HPDE6-E6E7 (cell line): ENCODE results near the gene HLA-DQA1.
"Not testable (repeated sequence)": the region's sequence is repeated elsewhere in the genome, so short reads cannot be mapped to it uniquely, and the experiment has no call there.

Experiments
- DNase-seq: peaks from one replicate; pipeline ENCODE4 v3.0.0; 2011; ENCODE audit warnings: missing footprints; ENCODE audit errors: extremely low spot score

Gene HLA-DQA1

DNA sequence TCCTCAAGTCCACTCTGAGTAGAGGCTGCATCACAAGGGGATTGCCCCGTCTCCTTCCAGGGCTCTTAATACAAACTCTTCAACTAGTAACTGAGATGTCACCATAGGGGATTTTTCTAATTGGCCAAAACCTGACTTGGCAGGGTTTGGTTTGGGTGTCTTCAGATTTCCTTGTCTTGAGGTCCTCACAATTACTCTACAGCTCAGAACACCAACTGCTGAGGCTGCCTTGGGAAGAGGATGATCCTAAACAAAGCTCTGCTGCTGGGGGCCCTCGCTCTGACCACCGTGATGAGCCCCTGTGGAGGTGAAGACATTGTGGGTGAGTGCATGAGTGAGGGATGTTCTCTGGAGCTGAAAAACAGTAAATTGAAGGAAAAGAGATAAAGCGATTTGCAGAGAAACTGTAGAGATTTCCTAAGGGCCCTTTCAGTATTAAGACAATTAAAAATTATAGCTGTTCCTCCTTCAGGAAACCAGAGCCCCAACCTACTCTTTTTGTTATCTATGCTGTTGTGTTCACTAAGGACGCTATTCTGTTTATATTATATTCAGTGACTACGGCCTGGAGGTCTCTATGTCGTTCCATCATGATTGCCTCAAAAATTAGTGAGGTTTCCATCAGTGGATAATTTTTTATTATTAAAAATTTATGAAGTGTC, at the start of gene HLA-DQA1:
Gene HLA-DQA1, plus strand, starts transcription at position 188 of the 662 bp plus-strand sequence. Its CDS starts 53 bp downstream, at position 241.
- no peak for DNase-seq

GRCh38 chr6:32588156-32588555, 49.0 kb upstream of the HLA-DQA1 start:
- DNase-seq, result no peak

DNA sequence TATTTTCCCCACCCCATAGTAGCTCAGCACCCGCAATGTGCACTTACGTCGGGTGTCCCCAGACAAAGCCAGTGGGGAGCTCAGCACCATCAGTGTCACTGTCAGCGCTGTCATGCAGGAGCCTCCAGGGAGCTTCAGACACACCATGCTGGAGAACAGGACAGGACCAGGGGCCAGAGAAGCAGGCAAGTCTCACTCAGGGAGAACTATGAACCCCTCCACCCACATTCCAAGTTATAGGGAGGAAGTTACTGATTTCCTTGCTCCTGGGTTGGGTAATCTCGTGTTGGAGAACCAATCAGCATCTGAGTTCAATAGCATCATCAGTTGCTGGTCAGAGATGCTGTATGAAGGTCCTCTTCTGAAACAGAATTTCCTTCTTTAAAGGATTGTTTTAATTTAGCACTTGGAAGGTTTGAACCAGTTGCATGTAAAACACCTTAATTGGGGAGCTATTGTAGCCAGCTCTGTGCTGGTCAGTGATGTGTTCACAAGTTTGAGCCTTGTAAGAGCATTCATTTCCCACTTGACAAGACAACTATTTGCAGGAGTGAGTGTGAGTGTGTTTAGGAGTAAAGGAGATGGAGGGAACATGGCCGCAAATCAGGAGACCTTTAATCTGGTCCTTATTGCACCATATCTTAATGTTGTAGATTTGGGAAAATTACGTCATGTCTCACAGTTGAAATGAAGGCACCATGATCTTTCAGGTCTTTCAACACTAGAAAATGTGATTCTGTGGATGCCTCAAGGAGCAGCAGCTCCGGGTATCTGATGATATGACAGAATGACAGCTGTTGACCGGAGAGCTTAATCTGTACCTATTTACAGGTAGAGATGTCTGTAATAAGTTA, 47.4 kb upstream of the HLA-DQA1 start, which contains the start of gene HLA-DRB1:
Gene HLA-DRB1, minus strand, starts transcription at position 253 of the 854 bp plus-strand sequence. Its CDS starts 106 bp downstream, at position 147.
- no peak for DNase-seq

- DNase-seq, result not testable (repeated sequence)
Measured at GRCh38 chr6:32590713-32591112, 46.5 kb upstream of the HLA-DQA1 start.

DNA sequence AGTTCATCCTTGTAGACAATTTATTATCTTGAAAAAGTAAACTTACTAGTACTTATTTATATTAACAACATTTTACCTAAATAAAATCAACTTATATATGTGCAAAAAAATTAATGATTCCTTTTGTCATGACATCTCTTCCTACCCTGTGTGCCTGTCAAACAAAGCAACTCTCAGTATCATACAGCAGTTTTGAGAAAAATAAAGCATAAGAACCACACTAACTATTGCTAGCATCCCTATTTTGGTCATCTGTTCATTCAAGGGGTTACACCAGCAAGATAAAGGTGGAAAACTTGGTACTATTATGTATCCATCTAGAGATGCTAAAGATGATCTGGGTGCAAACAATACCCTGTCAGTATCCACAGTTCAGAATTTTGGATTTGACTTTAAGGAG, 40.2 kb upstream of the HLA-DQA1 start:
- no peak for DNase-seq

DNA sequence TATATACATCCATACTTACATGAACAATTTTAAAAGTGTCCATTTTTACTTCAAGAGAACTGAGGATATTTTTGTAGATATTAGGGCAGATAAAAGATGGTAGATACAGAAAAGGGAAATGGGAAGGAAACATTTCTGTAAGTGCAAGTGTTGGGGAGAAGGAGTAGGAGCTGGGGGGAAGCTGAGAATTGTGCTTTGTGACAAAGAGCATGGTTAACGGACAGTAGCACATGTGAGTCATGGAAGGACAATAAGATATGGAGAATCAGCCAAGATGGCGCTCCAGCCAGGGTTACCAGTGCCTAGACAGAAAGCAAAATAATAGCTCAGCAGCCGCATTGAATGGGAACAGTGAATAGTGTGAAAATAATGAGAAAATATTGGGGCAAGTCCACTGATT, 34.8 kb upstream of the HLA-DQA1 start:
- DNase-seq, result no peak

DNA sequence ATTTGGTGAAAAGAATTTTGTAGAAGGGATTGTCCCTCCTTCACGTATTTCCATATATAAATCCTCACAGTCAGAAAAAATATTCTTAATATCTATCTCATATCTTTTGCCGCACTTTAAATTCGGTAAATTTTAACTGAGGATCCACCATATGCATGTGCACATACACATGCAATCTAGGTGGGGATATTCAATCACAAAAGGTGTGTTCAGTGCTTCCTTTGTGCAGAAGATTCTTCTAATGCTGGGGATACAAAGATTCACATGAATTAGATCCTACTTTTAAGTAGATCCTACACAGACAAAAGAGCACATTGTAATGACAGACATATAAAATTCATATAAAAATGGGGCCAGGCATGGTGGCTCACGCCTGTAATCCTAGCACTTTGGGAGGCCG, 34.0 kb upstream of the HLA-DQA1 start:
- no peak for DNase-seq

DNA sequence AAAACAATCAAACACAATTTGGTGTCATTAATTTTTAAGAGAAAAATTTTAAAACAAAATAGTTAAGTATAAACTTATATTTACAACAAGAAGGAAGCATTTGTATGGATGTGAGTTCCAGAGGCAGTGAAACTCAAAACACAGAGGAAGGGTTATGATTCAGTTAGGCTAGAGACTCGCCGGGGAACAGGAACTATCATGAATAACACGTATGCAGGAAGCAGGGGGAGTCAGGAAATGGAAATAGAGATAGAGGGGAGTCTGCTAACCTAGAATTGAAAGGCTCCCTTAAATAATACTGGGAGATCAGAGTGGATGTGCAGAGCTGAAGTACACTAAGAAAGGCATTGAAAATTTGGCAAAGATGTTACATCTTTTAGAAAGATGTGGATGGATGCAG, 33.3 kb upstream of the HLA-DQA1 start:
- DNase-seq, result no peak

DNA sequence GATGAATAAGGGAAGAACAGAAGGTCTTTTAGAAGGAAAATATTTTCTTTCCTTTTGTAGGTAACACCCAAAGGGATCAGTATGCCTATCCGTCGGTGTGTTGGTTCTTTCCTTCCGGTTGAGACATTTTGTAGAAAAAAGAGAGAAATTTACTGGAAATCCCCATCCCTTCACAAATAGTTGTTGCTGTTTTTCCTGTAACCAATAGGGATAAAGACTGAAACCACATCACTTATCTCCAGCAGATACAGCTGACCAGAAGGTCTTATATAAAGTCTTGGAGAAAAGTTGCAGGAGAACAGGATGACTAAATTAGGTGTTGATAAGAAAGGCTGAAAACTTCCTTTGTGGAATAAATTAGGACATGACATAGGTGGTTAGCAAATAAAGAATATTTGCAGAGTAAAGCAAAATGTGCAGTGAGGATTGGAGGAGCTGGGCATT, 32.8 kb upstream of the HLA-DQA1 start:
- no peak for DNase-seq

DNA sequence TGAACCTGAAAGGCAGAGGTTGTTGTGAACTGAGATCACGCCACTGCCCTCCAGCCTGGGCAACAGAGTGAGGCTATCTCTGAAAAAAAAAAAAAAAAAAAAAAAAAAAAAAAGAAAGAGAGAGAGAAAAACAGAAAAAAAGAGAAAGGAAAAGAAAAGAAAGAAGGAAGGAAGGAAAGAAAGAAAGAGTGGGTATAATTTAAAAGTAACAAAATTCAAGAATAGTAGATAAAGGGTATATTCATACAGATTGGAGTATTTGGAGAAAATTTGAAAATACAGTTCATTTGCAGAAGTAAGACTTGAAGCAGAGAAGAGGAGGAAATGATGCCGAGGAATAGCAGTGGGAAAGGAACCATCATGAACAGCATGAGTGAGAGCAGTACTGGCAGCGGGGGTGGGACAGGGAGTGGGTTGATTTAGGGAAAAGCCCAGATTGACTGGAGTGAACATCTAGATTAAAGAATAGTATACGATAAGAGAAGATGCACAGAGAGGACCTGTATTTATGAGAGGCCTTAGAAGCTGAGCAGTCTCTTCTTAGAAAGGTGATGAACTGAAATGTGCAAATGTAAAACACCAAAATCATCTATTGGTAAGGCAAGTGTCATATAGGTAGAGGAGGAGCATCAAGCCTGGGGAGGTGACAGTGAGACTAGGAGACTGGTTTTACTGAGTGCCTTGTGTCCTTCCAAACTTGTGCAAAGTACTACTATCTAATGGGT, 29.8 kb upstream of the HLA-DQA1 start:
- no peak for DNase-seq

- no peak for DNase-seq
Measured at GRCh38 chr6:32607988-32608298, 29.3 kb upstream of the HLA-DQA1 start.

DNA sequence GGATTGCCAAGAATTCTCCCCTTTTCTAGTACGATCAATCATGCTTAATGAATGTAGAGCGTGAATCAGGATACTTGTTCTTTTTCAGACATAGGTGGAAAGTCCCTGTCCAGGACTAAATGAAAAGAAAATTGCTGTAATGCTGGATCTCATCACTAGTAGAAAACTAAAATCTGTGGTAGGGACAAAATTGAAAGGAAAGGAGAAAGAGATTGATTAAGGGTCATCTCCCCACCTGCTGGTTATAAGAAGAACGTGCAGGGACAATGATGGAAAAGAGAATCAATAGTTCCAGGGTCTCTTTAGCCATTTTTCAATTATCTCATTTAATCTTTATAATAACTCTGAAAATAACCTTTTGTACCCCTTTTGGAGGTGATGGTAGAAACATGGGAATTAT, 28.8 kb upstream of the HLA-DQA1 start:
- DNase-seq, result no peak

- DNase-seq, result no peak
Measured at GRCh38 chr6:32609391-32609730, 27.8 kb upstream of the HLA-DQA1 start.

GRCh38 chr6:32609731-32610640, 27.2 kb upstream of the HLA-DQA1 start:
- DNase-seq, result peak; percentile 49

DNA sequence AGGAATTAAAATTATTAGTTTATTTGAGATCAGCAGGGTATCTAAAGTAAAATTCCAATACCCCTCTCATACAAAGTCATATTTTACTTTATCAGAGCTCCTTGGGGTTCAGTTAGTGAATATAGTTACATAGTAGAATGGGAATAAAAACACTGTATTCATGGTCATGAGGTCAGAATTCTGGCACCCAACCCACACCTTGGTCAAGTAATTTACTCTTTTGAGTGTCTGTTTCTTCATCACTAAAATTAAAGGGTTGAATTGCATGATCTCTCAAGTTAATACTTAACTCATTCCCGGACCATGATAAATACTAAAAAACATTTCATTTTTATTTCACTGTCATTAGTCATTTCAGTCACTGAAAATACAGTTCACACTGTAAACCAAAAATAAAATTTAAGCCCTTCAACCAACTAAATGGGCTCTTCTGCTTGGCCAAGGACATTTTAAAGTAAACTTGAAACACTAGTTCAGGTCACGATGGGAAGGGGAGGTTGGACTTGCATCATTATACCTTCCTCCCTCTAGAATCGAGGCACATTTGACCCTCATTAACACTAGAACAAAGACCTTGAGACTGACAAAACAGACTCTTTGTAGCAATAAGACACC, 26.4 kb upstream of the HLA-DQA1 start:
- no peak for DNase-seq

DNA sequence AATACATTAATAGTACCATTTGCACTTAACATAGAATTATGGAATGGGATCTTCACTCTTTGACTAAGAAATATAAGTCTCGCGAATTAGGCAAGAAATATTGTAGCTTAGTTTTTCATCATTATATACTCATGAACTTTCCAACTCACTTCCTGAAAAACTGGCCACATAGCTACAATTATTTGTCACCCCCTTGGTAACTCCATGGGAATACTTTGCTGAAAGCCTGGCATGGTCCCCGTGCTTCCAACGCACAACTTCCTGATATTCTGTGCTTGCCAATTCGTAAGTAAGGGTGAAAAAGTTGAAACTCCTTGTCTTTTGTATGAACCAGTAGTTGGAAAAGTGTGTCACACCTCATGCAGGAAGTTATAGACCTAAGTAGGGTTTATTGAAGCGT, 23.7 kb upstream of the HLA-DQA1 start:
- DNase-seq, result no peak

DNA sequence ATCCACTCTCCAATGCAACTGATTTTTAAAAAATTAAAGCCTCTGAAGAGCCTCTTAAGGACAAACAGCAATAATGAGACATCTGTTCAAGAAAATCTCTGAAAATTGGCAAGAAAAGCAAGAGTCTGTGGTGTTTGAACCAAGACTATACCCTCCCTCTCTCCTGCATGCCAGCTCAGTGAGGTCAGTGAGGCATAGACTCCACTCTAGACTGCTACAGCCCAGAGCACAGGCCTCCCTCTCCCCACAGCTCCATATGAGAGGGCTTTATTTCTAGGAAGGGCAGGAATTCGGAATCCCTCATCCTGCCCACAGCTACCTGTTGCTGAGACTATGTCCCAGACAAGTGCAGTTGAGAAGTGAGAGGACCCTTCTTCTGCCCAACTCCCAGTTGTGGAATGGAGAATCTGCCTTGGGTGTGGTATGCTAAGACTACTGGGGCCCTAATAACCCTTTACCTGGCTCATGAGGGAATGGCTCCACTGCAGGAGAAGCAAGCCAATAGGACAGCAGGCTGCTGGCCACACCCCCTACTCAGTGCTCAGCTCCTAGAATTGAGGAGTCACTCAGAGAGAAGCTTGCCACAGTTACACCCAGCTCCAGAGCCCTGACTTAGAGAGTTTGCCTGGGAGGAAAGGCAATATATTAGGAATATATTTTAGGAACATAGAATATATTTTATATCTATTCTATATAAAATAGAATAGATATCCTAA, 22.7 kb upstream of the HLA-DQA1 start:
- DNase-seq, result no peak

GRCh38 chr6:32615885-32616532, 21.2 kb upstream of the HLA-DQA1 start:
- DNase-seq, result no peak

DNA sequence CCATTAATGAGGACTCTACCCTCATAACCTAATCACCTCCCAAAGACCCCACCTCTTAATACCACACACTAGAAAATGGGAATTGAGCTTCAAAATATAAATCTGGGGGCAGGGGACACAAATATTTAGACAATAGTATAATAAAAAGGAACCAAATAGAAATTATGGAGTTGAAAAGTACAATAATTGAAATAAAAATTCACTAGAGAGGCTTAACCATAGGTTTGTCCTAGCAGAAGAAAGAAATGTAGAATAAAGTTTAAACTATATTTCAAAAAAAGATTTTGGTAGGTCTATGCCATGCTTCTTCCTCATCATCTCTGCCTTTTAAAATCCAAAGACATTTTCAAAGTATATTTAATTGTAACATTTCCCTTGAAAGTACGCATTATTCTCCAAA, 19.5 kb upstream of the HLA-DQA1 start:
- DNase-seq, result no peak

DNA sequence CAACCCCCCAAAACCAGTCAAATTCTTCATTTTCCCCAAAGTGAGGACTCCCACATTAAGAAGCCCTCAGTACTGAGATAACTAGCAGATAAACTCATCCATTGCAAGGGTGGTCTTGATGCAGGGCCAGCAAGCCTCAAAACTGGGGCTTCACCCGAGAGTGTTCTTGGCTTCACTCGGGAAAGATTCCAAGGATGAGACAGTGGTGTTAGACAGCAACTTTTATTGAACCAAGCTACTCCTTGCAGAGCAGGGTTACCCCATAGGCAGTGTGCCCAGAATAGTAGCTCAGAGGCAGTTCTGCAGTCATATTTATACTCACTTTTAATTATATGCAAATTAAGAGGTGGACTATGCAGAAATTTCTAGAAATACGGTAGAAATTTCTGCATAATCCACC, 15.8 kb upstream of the HLA-DQA1 start:
- no peak for DNase-seq
